Gastrocnemius medialis (tissue), 4 donors: ENCODE results near the gene GPR45. TPM values are rescaled to one million over a fixed set of nuclear protein-coding genes. Genes with fewer than 3 reads are reported as not detected.

ENCODE experiments used
- ATAC-seq, 2 donors: fragments of 150-250 bp; one replicate each; pipeline ENCODE4 v1.9.1; 2016
- DNase-seq, 2 donors: peaks; one replicate each; pipeline ENCODE4 v3.0.0-alpha.2; 2019
- H3K27ac ChIP-seq, 4 donors: fragments of 200-600 bp; sonication (generic); 1 replicate in 1 of 4; 2 replicates in 3 of 4; pipeline ENCODE4 v1.5.1; 2016 to 2018; ENCODE audit warnings: mild to moderate bottlenecking in 2 of 4, moderate library complexity in 1 of 4
- H3K27me3 ChIP-seq, 3 donors: fragments of 200-600 bp; sonication (generic) in 2 of 3; 1 replicate in 1 of 3; 2 replicates in 2 of 3; pipeline versions ENCODE4 v1.5.1 to v1.6.0; 2016 to 2019; ENCODE audit warnings: mild to moderate bottlenecking in 1 of 3, moderate library complexity in 1 of 3
- H3K36me3 ChIP-seq, 2 donors: fragments of 200-600 bp; sonication (generic) in 1 of 2; one replicate each; pipeline ENCODE4 v1.5.1; 2017 to 2018
- H3K4me1 ChIP-seq, 2 donors: fragments of 200-600 bp; sonication (generic) in 1 of 2; one replicate each; pipeline ENCODE4 v1.5.1; 2016 to 2017; ENCODE audit warnings: mild to moderate bottlenecking in 2 of 2
- H3K4me3 ChIP-seq, 4 donors: fragments of 200-600 bp; sonication (generic) in 3 of 4; 1 replicate in 1 of 4; 2 replicates in 3 of 4; pipeline ENCODE4 v1.5.1; 2016 to 2019; ENCODE audit warnings: mild to moderate bottlenecking in 2 of 4
- H3K9me3 ChIP-seq, 3 donors: fragments of 200-600 bp; sonication (generic) in 2 of 3; 1 replicate in 1 of 3; 2 replicates in 2 of 3; pipeline ENCODE4 v1.5.1; 2016 to 2019
- POLR2A ChIP-seq, 2 donors: fragments of 450-650 bp; IDR thresholded peaks; one replicate each; pipeline ENCODE4 v1.6.1; 2017; ENCODE audit warnings: antibody characterized with exemption in 2 of 2, mild to moderate bottlenecking in 2 of 2, moderate library complexity in 2 of 2
- in situ Hi-C, 4 donors: fragments of 200-750 bp; cut with MboI; loops; one replicate each; pipeline versions ENCODE4 v1.15.0 to v1.8.0; 2017; ENCODE audit warnings: low sequenced_read_pairs in 4 of 4
- intact Hi-C: fragments of 100-400 bp; cut with DNase I; formaldehyde crosslinking; loops from one replicate; pipeline ENCODE4 v1.15.1; 2023; ENCODE audit warnings: low total_unique reads
- total RNA-seq, 4 donors: library from RNA; depleted of rRNA; stranded (reverse); fragments of >200 nt; gene quantifications; one replicate each; pipeline versions ENCODE4 v1.1.0 to v1.2.3, GENCODE V29; 2016
- TF ChIP-seq, protein P1 (sequence below), 5 experiments: fragments of 450-650 bp in 3 of 5; fragments of 200-600 bp in 2 of 5; sonication (generic) in 2 of 5; IDR thresholded peaks in 4 of 5; conservative IDR thresholded peaks in 1 of 5; 1 replicate in 4 of 5; 2 replicates in 1 of 5; pipeline ENCODE4 v1.5.1; 2016 to 2019; ENCODE audit warnings: antibody characterized with exemption in 5 of 5, mild to moderate bottlenecking in 3 of 5, moderate library complexity in 3 of 5

The GPR45 gene
- total RNA-seq, 4 donors from 2014 or later = not detected

DNA sequence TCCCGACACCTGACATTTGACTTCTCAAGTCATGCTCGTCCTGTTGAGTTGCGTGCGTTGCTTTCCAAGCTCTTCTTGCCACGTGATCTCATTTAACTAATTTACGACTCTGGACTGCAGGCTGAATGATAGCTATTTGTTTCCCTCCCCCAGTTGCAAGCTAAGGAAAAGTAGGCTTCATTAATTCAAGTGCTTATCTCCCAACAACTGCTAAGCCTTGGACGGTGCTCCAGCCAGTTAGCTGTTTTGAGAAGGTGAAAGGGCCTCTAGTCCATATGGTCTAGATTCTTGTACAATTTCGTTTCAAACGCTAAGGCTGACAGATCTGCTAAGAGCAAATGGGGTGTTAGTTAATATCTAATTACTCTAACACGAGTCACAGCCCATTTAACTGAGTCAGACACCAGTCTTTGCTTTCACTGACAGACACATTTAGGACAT, 21.1 kb downstream of the GPR45 start:
- H3K4me1 ChIP-seq = no peaks in the 10 kb centered on the region
- intact Hi-C loops (no loop called here), in situ Hi-C loops (no loop called here)
- H3K27ac ChIP-seq = no peak overlapping the region
- no peaks in the 10 kb centered on the region for H3K27me3 ChIP-seq
- ATAC-seq = no peak
- H3K4me3 ChIP-seq = no peak overlapping the region
- peaks cover 0 to 22% of the 10 kb centered on the region in 2 donors for H3K36me3 ChIP-seq
- TF ChIP-seq, protein P1, sequence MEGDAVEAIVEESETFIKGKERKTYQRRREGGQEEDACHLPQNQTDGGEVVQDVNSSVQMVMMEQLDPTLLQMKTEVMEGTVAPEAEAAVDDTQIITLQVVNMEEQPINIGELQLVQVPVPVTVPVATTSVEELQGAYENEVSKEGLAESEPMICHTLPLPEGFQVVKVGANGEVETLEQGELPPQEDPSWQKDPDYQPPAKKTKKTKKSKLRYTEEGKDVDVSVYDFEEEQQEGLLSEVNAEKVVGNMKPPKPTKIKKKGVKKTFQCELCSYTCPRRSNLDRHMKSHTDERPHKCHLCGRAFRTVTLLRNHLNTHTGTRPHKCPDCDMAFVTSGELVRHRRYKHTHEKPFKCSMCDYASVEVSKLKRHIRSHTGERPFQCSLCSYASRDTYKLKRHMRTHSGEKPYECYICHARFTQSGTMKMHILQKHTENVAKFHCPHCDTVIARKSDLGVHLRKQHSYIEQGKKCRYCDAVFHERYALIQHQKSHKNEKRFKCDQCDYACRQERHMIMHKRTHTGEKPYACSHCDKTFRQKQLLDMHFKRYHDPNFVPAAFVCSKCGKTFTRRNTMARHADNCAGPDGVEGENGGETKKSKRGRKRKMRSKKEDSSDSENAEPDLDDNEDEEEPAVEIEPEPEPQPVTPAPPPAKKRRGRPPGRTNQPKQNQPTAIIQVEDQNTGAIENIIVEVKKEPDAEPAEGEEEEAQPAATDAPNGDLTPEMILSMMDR (IDR thresholded peaks at IDR 0.05 in 4 of 5, conservative IDR thresholded peaks at IDR 0.05 in 1 of 5) = no peak
- TF ChIP-seq POLR2A (IDR thresholded peaks at IDR 0.05) = no peak
- H3K9me3 ChIP-seq = no peaks in the 10 kb centered on the region
- no peak for DNase-seq

DNA sequence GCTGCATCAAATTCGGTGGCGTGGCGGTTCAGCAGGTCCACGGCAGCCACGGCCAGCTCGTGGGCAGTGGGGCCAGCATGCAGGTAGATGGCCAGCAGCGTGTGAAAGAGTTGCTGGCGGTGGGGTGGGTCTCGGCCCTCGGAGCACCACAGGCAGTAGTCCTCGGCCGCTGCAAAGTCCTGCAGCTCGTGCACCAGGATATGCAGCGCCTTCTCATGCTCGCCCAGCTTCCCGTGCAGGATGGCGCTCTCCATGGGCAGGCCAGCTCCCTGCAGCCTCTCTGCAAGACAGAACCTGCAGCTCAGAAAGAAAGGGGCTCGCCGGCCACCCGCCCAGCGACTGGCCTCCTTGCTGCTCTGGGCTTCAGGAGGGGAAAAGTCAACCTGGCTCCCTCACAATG, 27.9 kb downstream of the GPR45 start:
- in situ Hi-C loops (no loop called here), intact Hi-C loops (no loop called here)
- Histone ChIP-seq H3K9me3 (no peaks in the 10 kb centered on the region), H3K36me3 (peaks cover 0 to 88% of the 10 kb centered on the region in 2 donors), H3K27ac (no peak overlapping the region), H3K4me1 (no peaks in the 10 kb centered on the region), H3K27me3 (no peaks in the 10 kb centered on the region), H3K4me3 (no peak overlapping the region)
- no peak for TF ChIP-seq POLR2A (IDR thresholded peaks at IDR 0.05)
- TF ChIP-seq, protein P1 (IDR thresholded peaks at IDR 0.05 in 4 of 5, conservative IDR thresholded peaks at IDR 0.05 in 1 of 5) = no peak
- DNase-seq (no peak), ATAC-seq (no peak)

DNA sequence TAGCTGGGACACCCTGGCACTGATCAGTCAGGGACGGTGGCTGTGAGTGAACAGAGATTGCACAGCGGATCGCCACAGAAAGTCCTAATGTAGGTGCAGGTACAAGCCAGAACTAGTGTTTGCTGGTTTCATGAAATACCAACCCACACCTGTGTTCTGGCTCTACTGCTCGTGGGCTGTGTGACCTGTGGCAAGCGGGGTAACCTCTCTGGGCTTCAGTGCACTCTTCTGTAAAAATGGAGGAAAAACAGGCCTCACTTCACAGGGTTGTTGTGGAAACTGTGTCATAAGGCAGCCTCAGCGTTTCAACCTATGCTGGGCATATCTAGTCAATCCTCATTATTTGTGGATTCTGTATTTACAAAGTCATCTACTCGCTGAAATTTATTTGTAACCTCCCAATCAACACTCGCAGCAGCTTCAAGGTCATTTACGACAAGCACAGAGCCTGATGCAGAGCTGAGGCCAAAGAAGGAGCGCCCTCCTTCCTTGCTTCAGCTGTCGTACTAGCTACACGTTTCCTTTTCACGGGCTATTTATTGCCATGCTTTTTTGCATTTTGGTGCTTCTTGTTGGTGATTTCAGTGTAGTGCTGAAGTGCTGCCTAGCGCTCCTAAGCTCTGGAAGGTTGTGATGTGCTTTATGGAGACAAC, 30.0 kb downstream of the GPR45 start:
- Histone ChIP-seq H3K27me3 (no peaks in the 10 kb centered on the region), H3K36me3 (peaks cover 0 to 98% of the 10 kb centered on the region in 2 donors), H3K4me1 (no peaks in the 10 kb centered on the region), H3K27ac (no peak overlapping the region), H3K4me3 (no peak overlapping the region), H3K9me3 (no peaks in the 10 kb centered on the region)
- intact Hi-C loops (no loop called here), in situ Hi-C loops (no loop called here)
- ATAC-seq (no peak), DNase-seq (no peak)
- TF ChIP-seq, protein P1 (IDR thresholded peaks at IDR 0.05 in 4 of 5, conservative IDR thresholded peaks at IDR 0.05 in 1 of 5) = no peak
- no peak for TF ChIP-seq POLR2A (IDR thresholded peaks at IDR 0.05)

DNA sequence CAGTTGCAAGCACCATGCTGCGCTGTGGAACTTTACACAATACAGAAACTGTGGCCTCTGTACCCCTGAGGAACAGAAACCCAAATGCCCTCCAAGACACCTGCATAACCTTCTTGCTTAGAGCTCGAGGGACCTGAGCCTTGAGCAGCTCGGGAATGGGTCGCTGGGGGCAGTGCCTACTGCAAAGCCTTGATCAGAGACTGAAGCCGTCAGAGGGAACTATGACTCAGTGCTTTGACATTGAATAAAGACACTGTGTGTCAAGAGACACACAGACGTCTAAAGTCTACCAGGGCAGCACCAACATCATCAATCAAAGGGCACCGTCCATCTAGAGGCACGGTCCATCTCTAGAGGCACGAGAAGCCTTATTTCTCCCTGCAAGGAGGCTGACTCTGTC, 30.6 kb downstream of the GPR45 start:
- intact Hi-C loops = no loop called here
- DNase-seq (no peak), ATAC-seq (no peak)
- H3K4me3 ChIP-seq = no peak overlapping the region
- in situ Hi-C loops = no loop called here
- no peak overlapping the region for H3K27ac ChIP-seq
- no peak for TF ChIP-seq POLR2A (IDR thresholded peaks at IDR 0.05)
- TF ChIP-seq, protein P1 (IDR thresholded peaks at IDR 0.05 in 4 of 5, conservative IDR thresholded peaks at IDR 0.05 in 1 of 5) = no peak
- H3K27me3 ChIP-seq = no peaks in the 10 kb centered on the region
- H3K36me3 ChIP-seq = peaks cover 0 to 98% of the 10 kb centered on the region in 2 donors
- H3K9me3 ChIP-seq = no peaks in the 10 kb centered on the region
- no peaks in the 10 kb centered on the region for H3K4me1 ChIP-seq

DNA sequence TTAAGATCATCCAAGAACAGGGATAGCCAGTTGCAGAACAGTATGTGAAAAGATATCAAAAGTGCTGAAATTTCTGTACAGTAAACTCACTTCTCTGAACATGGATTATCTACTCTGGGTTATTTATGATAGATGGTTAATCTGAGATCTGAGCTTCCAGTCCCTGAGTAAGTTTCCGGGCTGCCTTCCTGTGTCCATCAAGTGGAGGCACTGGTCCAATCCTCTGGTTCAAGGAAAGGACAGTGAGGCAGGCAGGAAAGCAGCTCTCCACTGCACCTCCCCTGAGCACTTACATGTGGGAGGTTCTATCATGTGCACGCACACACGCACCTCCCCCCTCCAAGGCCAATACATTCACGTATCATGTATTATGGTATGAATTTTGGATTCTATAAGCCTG, 32.5 kb downstream of the GPR45 start:
- H3K36me3 ChIP-seq = peaks cover 0 to 93% of the 10 kb centered on the region in 2 donors
- no peak for DNase-seq
- no peak overlapping the region for H3K4me3 ChIP-seq
- no peaks in the 10 kb centered on the region for H3K4me1 ChIP-seq
- H3K9me3 ChIP-seq = no peaks in the 10 kb centered on the region
- in situ Hi-C loops = no loop called here
- H3K27me3 ChIP-seq = no peaks in the 10 kb centered on the region
- no peak overlapping the region for H3K27ac ChIP-seq
- intact Hi-C loops = no loop called here
- ATAC-seq = no peak
- TF ChIP-seq, protein P1 (IDR thresholded peaks at IDR 0.05 in 4 of 5, conservative IDR thresholded peaks at IDR 0.05 in 1 of 5) = no peak
- TF ChIP-seq POLR2A (IDR thresholded peaks at IDR 0.05) = no peak
